Chondrocyte (in vitro differentiated cells): Measurements from ENCODE around the gene NUCB2. TPM values are rescaled to one million over a fixed set of nuclear protein-coding genes. Genes with fewer than 3 reads are reported as not detected.
A peak's percentile ranks its signal among the peaks of the same experiment; 100 is the strongest.

ENCODE experiments used
- DNase-seq: peaks from one replicate; pipeline ENCODE4 v3.0.0; 2021; ENCODE audit warnings: mixed read lengths, low spot score
- H3K27ac Mint-ChIP-seq: one replicate; pipeline ENCODE4 v1.8.0; 2021; ENCODE audit warnings: mild to moderate bottlenecking, moderate library complexity, mixed read lengths; ENCODE audit not compliant: unreplicated experiment
- H3K27me3 Mint-ChIP-seq: 2 replicates; pipeline ENCODE4 v1.8.0; 2021; ENCODE audit warnings: low read depth, mixed read lengths
- H3K36me3 Mint-ChIP-seq: 2 replicates; pipeline ENCODE4 v1.8.0; 2021; ENCODE audit warnings: low read depth, mixed read lengths
- H3K4me1 Mint-ChIP-seq: 2 replicates; pipeline ENCODE4 v1.8.0; 2021; ENCODE audit warnings: low read depth, mild to moderate bottlenecking, mixed read lengths
- H3K4me3 Mint-ChIP-seq: one replicate; pipeline ENCODE4 v1.8.0; 2021; ENCODE audit warnings: mild to moderate bottlenecking, moderate library complexity, mixed read lengths; ENCODE audit not compliant: unreplicated experiment
- H3K9me3 Mint-ChIP-seq: 2 replicates; pipeline ENCODE4 v1.8.0; 2021; ENCODE audit warnings: low read depth, mixed read lengths
- total RNA-seq: library from RNA; stranded (reverse); gene quantifications from 3 replicates; pipeline ENCODE4 v1.2.1, GENCODE V29; 2021
- TF ChIP-seq, protein P1 (sequence below): fragments of 200-600 bp; sonication (generic); IDR thresholded peaks from 2 replicates; pipeline ENCODE4 v1.5.0; 2021; ENCODE audit warnings: antibody characterized with exemption, mild to moderate bottlenecking, moderate library complexity

NUCB2 gene
- total RNA-seq, 1 donor from 2014 or later, result 134 TPM

DNA sequence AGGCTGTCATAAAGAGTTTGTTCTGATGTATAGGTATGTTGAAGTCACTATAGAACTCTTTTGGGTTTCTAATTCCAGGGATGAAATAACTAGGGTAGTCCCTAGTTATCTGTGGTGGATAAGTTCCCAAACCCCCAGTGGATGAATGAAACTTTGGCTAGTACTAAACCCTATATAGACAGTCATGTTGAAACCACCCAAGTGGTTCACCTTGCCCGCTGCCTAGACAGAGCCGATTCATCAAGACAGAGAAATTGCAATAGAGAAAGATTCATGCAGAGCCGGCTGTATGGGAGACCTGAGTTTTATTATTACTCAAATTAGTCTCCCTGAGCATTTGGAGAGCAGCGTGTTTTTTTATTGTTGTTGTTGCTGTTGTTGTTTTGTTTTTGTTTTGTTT is 23.8 kb upstream of the NUCB2 start:
- TF ChIP-seq, protein P1, sequence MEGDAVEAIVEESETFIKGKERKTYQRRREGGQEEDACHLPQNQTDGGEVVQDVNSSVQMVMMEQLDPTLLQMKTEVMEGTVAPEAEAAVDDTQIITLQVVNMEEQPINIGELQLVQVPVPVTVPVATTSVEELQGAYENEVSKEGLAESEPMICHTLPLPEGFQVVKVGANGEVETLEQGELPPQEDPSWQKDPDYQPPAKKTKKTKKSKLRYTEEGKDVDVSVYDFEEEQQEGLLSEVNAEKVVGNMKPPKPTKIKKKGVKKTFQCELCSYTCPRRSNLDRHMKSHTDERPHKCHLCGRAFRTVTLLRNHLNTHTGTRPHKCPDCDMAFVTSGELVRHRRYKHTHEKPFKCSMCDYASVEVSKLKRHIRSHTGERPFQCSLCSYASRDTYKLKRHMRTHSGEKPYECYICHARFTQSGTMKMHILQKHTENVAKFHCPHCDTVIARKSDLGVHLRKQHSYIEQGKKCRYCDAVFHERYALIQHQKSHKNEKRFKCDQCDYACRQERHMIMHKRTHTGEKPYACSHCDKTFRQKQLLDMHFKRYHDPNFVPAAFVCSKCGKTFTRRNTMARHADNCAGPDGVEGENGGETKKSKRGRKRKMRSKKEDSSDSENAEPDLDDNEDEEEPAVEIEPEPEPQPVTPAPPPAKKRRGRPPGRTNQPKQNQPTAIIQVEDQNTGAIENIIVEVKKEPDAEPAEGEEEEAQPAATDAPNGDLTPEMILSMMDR, result no peak
- H3K27me3 Mint-ChIP-seq, result no peaks in the 10 kb centered on the region
- peaks cover 16% of the 10 kb centered on the region for H3K4me1 Mint-ChIP-seq
- no peak for DNase-seq
- no peaks in the 10 kb centered on the region for H3K36me3 Mint-ChIP-seq
- no peak overlapping the region for H3K4me3 Mint-ChIP-seq
- no peaks in the 10 kb centered on the region for H3K9me3 Mint-ChIP-seq
- no peak overlapping the region for H3K27ac Mint-ChIP-seq

- H3K27me3 Mint-ChIP-seq, result no peaks in the 10 kb centered on the region
- H3K9me3 Mint-ChIP-seq, result no peaks in the 10 kb centered on the region
- H3K27ac Mint-ChIP-seq, result peak overlapping the region; percentile 93
These were observed 20.0 kb upstream of the NUCB2 start for GRCh38 chr11:17256512-17256911.

GRCh38 chr11:17257196-17257595 is 19.3 kb upstream of the NUCB2 start:
- Mint-ChIP-seq H3K4me3 (no peak overlapping the region), H3K4me1 (peaks cover 16% of the 10 kb centered on the region), H3K9me3 (no peaks in the 10 kb centered on the region), H3K27me3 (no peaks in the 10 kb centered on the region), H3K36me3 (no peaks in the 10 kb centered on the region), H3K27ac (peak overlapping the region; percentile 93)
- TF ChIP-seq, protein P1, result no peak
- no peak for DNase-seq

More at GRCh38 chr11:17256512-17256911, 20.0 kb upstream of the NUCB2 start:
- peak overlapping the region; percentile 37 for H3K4me3 Mint-ChIP-seq
- DNase-seq, result no peak
- H3K4me1 Mint-ChIP-seq, result peaks cover 16% of the 10 kb centered on the region
- no peaks in the 10 kb centered on the region for H3K36me3 Mint-ChIP-seq
- TF ChIP-seq, protein P1, result no peak

- no peaks in the 10 kb centered on the region for H3K36me3 Mint-ChIP-seq
These were observed 17.9 kb upstream of the NUCB2 start for GRCh38 chr11:17258670-17259069.

GRCh38 chr11:17259519-17259918 is 17.0 kb upstream of the NUCB2 start:
- TF ChIP-seq, protein P1, result no peak
- Mint-ChIP-seq H3K36me3 (no peaks in the 10 kb centered on the region), H3K27ac (no peak overlapping the region), H3K27me3 (no peaks in the 10 kb centered on the region), H3K4me1 (peaks cover 16% of the 10 kb centered on the region), H3K9me3 (no peaks in the 10 kb centered on the region), H3K4me3 (no peak overlapping the region)
- DNase-seq, result no peak

More at GRCh38 chr11:17258670-17259069, 17.9 kb upstream of the NUCB2 start:
- Mint-ChIP-seq H3K9me3 (no peaks in the 10 kb centered on the region), H3K27me3 (no peaks in the 10 kb centered on the region), H3K4me1 (peaks cover 16% of the 10 kb centered on the region), H3K27ac (no peak overlapping the region), H3K4me3 (no peak overlapping the region)
- DNase-seq, result no peak
- TF ChIP-seq, protein P1, result no peak
